HepG2 (cell line): ENCODE measurements around the gene ARHGAP12. TPM values are rescaled to one million over a fixed set of nuclear protein-coding genes. Genes with fewer than 3 reads are reported as not detected.

Experiments
- ASH2L ChIP-seq: fragments of 300-600, 200-600 bp; sonication (generic); IDR thresholded peaks from 2 replicates; pipeline ENCODE4 v1.7.0; 2017; ENCODE audit warnings: low read depth, mild to moderate bottlenecking, moderate library complexity, mixed read lengths, low read length; ENCODE audit not compliant: insufficient read length
- ETV5 ChIP-seq: IDR thresholded peaks from 2 replicates; pipeline ENCODE4 v1.6.1; 2018; ENCODE audit warnings: missing biosample characterization, missing genetic modification reagents, inconsistent platforms, borderline replicate concordance
- MAFG ChIP-seq: sonication (generic); formaldehyde crosslinking; IDR thresholded peaks from 2 replicates; pipeline ENCODE4 v1.5.1; 2020; ENCODE audit warnings: mild to moderate bottlenecking, missing genetic modification reagents
- RXRB ChIP-seq: IDR thresholded peaks from 2 replicates; pipeline ENCODE4 v1.6.1; 2016; ENCODE audit warnings: borderline replicate concordance, missing genetic modification reagents, missing compliant biosample characterization
- SAFB2 ChIP-seq: sonication (generic); formaldehyde crosslinking; IDR thresholded peaks from 2 replicates; pipeline ENCODE4 v1.5.1; 2020; ENCODE audit warnings: missing genetic modification reagents, low read depth, mild to moderate bottlenecking, borderline replicate concordance
- SATB2 ChIP-seq: sonication (generic); formaldehyde crosslinking; IDR thresholded peaks from 2 replicates; pipeline ENCODE4 v1.5.0; 2020; ENCODE audit warnings: missing genetic modification reagents
- SOX6 ChIP-seq, 2 experiments: fragments of 450-650 bp in 1 of 2; sonication (generic) in 1 of 2; formaldehyde crosslinking in 1 of 2; IDR thresholded peaks; 2 replicates each; pipeline versions ENCODE4 v1.4.0 to v1.6.1; 2017 to 2020; ENCODE audit warnings: antibody characterized with exemption in 1 of 2, mild to moderate bottlenecking in 1 of 2, missing genetic modification reagents in 1 of 2
- SRY ChIP-seq: sonication (generic); formaldehyde crosslinking; IDR thresholded peaks from 2 replicates; pipeline ENCODE4 v1.8.0; 2022; ENCODE audit warnings: mild to moderate bottlenecking, missing genetic modification reagents
- SUZ12 ChIP-seq: fragments of 150-350 bp; IDR thresholded peaks from 2 replicates; pipeline ENCODE4 v1.6.1; 2014; ENCODE audit warnings: low read depth, low read length
- TBX2 ChIP-seq: sonication (generic); formaldehyde crosslinking; IDR thresholded peaks from 2 replicates; pipeline ENCODE4 v1.5.0; 2020; ENCODE audit warnings: missing genetic modification reagents, mild to moderate bottlenecking, borderline replicate concordance
- UBTF ChIP-seq: sonication (generic); formaldehyde crosslinking; IDR thresholded peaks from 2 replicates; pipeline ENCODE4 v1.4.0; 2020; ENCODE audit warnings: mild to moderate bottlenecking, missing genetic modification reagents
- ZBED4 ChIP-seq: sonication (generic); formaldehyde crosslinking; IDR thresholded peaks from 2 replicates; pipeline ENCODE4 v1.4.0; 2020; ENCODE audit warnings: missing genetic modification reagents, borderline replicate concordance
- ZBTB26 ChIP-seq: IDR thresholded peaks from 2 replicates; pipeline ENCODE4 v1.6.1; 2016; ENCODE audit warnings: missing compliant biosample characterization, missing genetic modification reagents, borderline replicate concordance
- ZFP82 ChIP-seq: sonication (generic); formaldehyde crosslinking; IDR thresholded peaks from 2 replicates; pipeline ENCODE4 v1.5.1; 2020; ENCODE audit warnings: mild to moderate bottlenecking, missing genetic modification reagents, borderline replicate concordance
- ZNF367 ChIP-seq: sonication (generic); formaldehyde crosslinking; IDR thresholded peaks from 2 replicates; pipeline ENCODE4 v1.4.0; 2020; ENCODE audit warnings: missing genetic modification reagents, borderline replicate concordance
- ZNF512B ChIP-seq: sonication (generic); formaldehyde crosslinking; IDR thresholded peaks from 2 replicates; pipeline ENCODE4 v1.5.1; 2020; ENCODE audit warnings: missing genetic modification reagents, mild to moderate bottlenecking, borderline replicate concordance
- ZNF878 ChIP-seq: sonication (generic); formaldehyde crosslinking; IDR thresholded peaks from 2 replicates; pipeline ENCODE4 v1.8.1; 2023; ENCODE audit warnings: mild to moderate bottlenecking, missing genetic modification reagents, moderate library complexity
- polyA plus RNA-seq, 8 experiments: library from polyadenylated mRNA; depleted of rRNA in 3 of 8; stranded (reverse) in 7 of 8; unstranded in 1 of 8; fragments of >200 nt; fragmentation: Illumina TruSeq in 4 of 8; extraction: Trizol in 4 of 8; gene quantifications; 2 replicates each; pipeline versions ENCODE4 v1.2.1 to v1.2.3, GENCODE V29; 2011 to 2016; ENCODE audit warnings: low read depth in 4 of 8, missing spikeins in 1 of 8, mixed read lengths in 1 of 8; ENCODE audit not compliant: insufficient read depth in 1 of 8
- total RNA-seq, 5 experiments: library from RNA; depleted of rRNA; stranded (reverse); fragments of >200 nt; fragmentation: Illumina TruSeq; extraction: Trizol; gene quantifications; 2 replicates each; pipeline ENCODE4 v1.2.3, GENCODE V29; 2016; ENCODE audit warnings: low read depth in 1 of 5

The ARHGAP12 gene
- total and polyA plus RNA-seq, 2 of the 13 experiments (the other 11 are each of a cell fraction or from before 2014, with no cell fraction given) = 25.0 to 54.6 TPM

GRCh38 chr10:31928549-31929260, at the start of gene ARHGAP12 (continued):
- 0 out of 2 replicates have a peak, but pooled peaks have one; percentile 3 for TF ChIP-seq ZNF367 (CRISPR knock-in tag)
- TF ChIP-seq ZBTB26 (CRISPR knock-in tag) = 0 out of 2 replicates have a peak, but pooled peaks have one; percentile 19
- no peak for TF ChIP-seq SOX6 (IDR thresholded peaks at IDR 0.05)
- 0 out of 2 replicates have a peak, but pooled peaks have one; percentile 35 for TF ChIP-seq SOX6 (CRISPR knock-in tag; IDR thresholded peaks at IDR 0.05)
- TF ChIP-seq ASH2L = peak; percentile 76
- TF ChIP-seq ETV5 (CRISPR knock-in tag) = peak; percentile 36; the same call in 1 of the 2 replicates
- peak; percentile 83 for TF ChIP-seq UBTF (CRISPR knock-in tag)
- no peak for TF ChIP-seq RXRB (CRISPR knock-in tag)
- 0 out of 2 replicates have a peak, but pooled peaks have one; percentile 12 for TF ChIP-seq SATB2 (CRISPR knock-in tag)
- 0 out of 2 replicates have a peak, but pooled peaks have one; percentile 27 for TF ChIP-seq ZBED4 (CRISPR knock-in tag)
- TF ChIP-seq ZFP82 (CRISPR knock-in tag) = 0 out of 2 replicates have a peak, but pooled peaks have one; percentile 2
- TF ChIP-seq ZNF512B (CRISPR knock-in tag) = no peak
- peak; percentile 40; the same call in 1 of the 2 replicates for TF ChIP-seq SRY (CRISPR knock-in tag)
- TF ChIP-seq ZNF878 = peak; percentile 84; the same call in 1 of the 2 replicates
- TF ChIP-seq SAFB2 = peak; percentile 84
- no peak for TF ChIP-seq SUZ12
- no peak for TF ChIP-seq MAFG (CRISPR knock-in tag)
- TF ChIP-seq TBX2 (CRISPR knock-in tag) = peak; percentile 76; the same call in 1 of the 2 replicates
